Endometrial microvascular endothelial cells (primary cell): ENCODE results near the gene MBNL2. TPM values are rescaled to one million over a fixed set of nuclear protein-coding genes. Genes with fewer than 3 reads are reported as not detected.

Source experiments
- in situ Hi-C: cut with HindIII; loops from 2 replicates; pipeline ENCODE4 v1.10.0; 2017; ENCODE audit warnings: low sequenced_read_pairs, low pct_unique_long_range_greater_than_20kb; ENCODE audit errors: inconsistent ontology term
- total RNA-seq: library from RNA; depleted of rRNA; stranded (reverse); fragments of >200 nt; gene quantifications from one replicate; pipeline ENCODE4 v1.2.3, GENCODE V29; 2015; ENCODE audit errors: inconsistent ontology term

MBNL2 gene
- total RNA-seq, 1 donor from 2014 or later, result 76.1 TPM

- in situ Hi-C loops, result no loop called here
These were observed 37.9 kb downstream of the MBNL2 start for GRCh38 chr13:97259798-97260714.

DNA sequence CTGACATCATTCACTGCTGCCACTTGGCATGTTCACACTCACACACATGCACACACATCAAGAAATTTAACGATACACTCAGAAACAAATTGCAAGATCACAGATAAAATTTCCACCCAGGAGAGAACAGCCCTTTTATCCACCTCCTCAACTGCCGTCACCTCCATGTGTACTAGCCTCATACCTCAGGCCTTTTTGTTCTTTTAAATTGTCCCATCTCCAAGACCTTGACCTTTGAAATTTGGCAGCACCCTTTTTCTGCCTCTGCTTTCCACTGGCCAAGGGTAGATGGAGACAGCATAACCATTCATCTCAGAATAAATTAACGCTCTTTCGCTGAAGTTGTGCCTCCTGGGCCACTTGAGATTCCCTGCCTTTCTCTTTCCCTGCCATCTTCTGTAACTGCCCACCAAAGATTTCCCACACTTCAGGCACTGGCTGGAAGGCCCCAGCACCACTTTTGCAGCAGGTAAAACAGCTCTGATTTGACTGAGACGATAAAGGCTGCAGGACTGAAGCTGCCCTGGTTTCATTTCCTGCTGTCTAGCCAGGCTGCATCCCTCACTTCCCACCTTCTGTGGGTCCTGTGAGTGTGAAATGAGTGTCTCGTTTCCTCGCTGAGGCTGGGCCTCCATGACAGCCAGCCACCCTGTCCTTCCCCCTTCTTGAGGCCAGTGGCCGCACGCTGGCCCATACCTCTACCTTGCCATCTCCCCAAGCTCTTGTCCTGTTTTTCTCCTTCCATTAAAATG, 39.3 kb downstream of the MBNL2 start:
- in situ Hi-C loops, result no loop called here

DNA sequence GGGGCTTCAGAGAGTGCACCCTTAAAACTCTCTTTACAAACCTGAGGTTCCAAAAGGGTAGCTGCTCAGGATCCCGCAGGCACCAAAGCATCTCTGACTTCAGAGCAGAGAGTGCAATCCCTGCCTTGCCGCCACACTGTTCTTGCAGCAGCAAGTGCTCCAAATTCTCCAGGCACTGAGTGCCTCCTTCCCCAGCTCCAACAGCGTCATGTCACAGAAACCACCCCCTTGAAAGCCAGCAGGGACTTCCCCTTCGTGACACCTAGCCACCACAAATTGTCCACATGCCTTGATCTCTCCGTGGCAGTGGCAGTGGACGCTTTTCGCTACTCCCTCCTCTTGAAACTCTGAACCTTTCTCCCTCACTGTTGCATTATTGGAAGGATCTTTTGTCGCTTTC, 39.9 kb downstream of the MBNL2 start:
- in situ Hi-C loops, result no loop called here

DNA sequence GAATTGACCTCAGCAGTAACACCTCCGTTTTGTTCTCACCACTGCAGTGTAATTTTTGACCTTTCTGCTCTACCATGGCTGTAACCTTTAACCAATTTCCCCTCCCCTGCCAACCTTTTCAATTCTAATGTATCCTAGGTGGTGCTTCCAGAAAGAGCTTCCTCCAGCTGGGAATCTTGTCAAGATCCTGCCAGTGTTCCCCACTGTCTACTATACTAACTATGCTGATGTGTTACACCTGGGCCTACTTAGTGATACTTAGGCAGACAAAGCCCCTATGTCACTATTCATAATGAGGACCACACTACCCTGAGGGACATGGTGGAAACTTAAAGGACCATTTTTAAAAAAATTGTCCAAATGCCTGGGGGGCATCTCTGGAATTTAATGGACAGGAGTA, 41.0 kb downstream of the MBNL2 start:
- in situ Hi-C loops, result no loop called here

GRCh38 chr13:97264663-97265062, 42.5 kb downstream of the MBNL2 start:
- in situ Hi-C loops, result no loop called here

DNA sequence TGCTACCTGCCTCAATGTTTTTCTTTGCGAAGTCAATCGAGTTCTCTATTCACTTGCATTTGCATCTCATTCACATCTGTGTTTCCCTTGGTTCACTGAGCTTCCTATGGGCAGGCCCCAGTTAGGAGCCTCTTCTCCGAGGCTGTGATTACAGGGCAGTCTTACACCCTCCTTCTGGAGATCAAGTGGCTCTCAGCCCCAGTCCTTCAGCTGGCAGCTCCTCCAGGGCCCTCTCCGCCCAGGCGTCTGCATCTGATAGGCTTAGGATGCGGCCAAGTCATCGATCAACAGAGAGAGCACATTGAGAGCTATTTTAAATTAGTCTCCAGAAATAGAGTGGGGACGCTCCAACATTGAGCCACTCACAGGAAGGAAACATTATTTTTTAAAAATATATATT, 44.2 kb downstream of the MBNL2 start:
- in situ Hi-C loops, result no loop called here

DNA sequence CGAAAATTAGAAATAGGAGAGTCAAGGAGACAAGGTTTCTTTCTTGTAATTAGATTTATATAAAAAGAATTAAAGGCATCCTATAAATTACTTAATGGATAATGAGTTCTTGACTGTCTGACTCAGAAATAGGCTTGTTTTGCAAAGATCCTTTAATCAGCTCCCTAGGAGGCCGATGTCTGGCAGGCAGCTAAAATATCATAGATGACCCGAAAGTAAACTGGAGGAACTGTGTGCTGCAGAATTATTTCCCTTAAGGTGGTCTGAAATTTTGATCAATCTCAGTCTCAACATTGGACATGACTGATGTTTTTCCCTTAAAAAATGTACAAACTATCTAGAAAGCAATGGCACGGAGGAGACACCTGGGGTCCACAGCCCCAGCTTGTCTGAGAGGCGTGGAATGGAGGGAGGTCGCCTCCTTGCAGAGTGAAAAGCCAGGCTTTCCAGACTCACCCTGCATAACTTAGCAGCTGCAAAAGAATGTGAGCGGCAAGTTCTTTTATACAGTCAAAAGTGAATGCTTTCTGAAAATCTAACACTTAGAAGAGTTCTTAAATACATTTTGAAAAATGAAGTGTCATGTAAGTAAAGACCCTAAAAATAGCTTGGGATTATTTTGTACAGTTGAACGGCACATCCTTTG, 44.8 kb downstream of the MBNL2 start:
- in situ Hi-C loops, result no loop called here

DNA sequence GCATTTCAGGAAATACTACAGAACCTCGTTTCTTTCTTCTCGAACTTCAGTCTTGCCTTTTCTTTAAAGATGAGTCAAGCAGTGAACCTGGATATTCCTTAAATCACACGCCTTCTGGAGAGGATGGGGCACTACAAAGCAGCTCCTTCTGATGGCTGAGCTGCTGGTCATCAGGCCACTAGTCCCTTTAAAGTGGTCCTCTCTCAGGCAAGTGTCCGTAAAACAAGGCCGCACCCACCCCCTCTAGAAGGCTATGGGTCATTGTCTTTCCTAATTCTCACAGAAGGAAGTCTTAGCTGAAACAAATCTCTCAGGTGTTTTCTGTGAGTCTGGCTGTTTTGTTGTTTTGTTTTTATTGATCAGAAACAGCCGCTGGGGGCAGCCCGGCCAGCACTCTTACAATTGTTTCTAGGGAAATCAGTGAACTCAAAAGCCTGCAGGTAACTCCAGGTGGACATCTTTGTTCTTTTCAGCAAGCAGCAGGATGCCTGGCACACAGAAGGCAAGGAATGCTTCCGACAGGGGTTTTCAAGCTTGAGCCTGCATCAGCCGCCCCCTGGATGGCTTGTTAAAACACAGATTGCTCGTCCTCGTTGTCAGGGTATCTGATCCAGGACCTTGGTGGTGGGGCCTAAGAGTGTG, 45.4 kb downstream of the MBNL2 start:
- in situ Hi-C loops, result no loop called here

GRCh38 chr13:97268772-97269171, 46.6 kb downstream of the MBNL2 start:
- in situ Hi-C loops, result no loop called here

DNA sequence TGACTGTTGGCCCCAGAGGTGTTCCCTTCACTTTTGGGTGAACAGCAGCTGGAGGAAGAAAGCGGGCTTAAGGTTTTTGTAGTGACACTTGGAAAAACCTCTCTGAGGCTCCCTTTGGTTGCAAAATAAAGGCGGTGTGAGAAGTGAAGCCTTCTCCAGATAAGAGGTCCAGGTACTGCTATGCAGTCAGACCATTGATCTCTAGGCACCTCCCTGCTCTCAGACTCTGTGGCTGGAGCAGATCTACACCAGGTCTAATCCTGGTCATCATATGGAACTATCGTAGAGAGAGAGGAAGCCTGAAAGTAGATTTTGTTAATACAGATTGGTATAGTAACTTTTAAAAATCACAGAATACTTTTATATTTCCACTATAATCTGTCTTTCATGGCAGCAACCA, 47.5 kb downstream of the MBNL2 start:
- in situ Hi-C loops, result no loop called here

DNA sequence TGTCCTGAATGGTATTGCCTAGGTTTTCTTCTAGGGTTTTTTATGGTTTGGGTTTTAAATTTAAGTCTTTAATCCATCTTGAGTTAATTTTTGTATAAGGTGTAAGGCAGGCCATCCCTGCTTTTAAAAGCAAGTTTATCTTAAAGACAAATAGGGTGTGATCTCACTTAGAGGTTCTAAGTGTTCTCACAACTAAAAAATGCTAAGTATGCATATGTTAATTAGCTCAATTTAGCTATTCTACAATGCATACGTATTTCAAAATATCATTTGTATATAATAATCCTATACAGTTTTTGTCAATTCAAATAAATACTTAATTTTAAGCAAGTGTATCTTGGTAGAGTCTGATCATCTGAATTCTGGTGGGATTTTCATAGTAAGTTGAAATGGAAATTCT, 50.4 kb downstream of the MBNL2 start:
- in situ Hi-C loops, result no loop called here

DNA sequence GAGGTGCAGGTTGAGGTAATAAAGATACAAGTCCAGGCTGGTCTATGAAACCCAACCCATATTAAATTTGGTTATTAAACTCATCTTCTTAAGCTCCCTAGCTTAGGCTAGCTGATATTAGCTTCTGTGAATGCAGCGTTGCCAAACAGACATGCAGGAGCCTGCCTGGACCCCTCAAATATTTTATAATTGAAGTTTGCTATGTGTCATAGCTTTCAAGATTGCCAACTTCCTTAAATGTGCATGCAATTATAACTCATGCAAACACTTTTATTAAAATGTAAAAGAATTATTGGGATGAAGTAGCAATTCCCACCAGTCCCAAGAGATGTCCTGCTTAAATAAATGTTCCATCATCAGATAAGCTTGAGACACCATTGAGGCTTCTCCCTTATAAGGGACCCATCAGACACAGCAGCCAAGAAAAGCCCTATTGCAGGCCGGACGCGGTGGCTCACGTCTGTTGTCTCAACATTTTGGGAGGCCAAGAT, 51.3 kb downstream of the MBNL2 start:
- in situ Hi-C loops, result no loop called here

DNA sequence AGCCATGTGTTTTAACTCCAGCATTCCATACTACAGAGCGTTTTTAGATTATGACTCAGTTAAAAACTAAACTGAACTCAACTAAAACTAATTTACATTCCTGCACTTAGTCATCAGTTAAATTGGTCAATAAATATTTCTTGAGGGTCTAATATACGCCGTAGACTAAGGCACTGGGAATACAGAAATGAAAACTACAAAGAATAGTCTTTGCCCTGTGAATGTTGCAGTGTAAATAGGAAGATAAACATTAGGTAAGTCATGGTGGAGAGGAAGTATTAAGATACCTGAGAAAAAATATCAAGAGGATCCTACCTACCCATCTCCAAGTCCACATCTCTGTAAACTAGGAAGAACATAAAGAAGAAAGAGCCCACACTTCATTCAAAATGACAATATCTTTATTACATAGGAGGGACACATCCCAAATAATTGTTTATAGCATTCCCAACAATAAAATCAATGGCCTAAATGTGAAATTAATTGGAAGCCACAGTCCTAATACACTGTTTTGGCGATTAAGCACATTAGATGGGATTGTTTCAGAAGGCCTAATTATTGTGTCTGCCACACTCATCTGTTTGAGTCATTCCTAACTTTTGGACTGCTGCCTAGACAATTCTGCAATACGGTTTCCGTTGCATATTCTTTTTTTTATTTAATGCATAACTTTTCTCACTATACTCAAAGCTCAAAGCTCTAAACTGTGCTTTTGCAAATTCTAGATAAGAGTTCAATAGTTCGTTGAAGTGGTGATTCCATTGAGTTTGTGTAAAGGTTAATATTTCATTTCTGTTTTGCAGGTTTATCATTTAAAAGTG, 52.9 kb downstream of the MBNL2 start:
- in situ Hi-C loops, result no loop called here

- in situ Hi-C loops, result no loop called here
These were observed 53.8 kb downstream of the MBNL2 start for GRCh38 chr13:97275776-97276501.

GRCh38 chr13:97276862-97277269, 54.7 kb downstream of the MBNL2 start:
- in situ Hi-C loops, result no loop called here

DNA sequence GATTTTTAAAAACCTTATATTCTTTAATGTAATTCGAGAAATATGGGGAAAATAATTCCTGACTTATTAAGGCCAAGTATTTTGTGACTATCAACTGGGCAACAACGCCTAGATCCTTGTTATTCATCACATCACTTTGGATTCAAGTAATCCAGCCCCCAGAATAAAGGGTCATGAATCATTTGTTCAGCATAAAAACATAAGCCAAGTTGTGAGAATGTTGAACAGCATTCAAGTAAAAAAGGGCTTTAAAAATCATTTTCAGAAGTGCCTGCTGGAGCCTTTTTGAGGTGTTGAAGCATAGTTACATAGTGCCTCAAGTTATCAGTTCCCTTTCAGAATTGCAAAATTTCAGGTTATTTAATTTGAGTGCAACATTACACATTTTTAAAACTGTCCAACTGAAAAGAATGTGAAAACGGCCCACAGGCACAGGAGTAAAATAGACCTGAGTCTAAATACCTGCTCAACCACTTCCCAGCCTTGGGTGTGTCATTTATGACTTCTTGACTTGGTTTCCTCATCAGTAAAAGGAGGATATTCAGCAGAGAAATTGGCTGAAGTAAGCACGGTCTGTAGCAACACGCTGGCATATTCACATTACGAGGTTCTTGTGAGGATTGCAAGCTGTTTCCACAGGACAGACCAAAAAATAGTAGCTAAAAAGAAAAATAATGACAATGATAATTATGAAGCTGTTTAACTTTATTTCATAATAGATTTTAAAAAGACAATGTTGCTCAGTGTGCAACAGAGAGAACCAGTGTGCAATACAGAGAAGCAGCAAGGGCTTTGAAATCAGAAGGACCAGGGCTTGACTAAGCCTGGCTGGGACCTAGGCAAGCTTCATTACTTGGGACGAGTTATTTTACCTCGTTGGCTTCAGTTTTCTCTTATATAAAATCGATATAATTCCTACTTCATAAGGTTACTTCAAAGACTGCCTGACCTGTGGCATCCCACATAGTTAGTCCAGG, 56.6 kb downstream of the MBNL2 start:
- in situ Hi-C loops, result no loop called here

- in situ Hi-C loops, result no loop called here
These were observed 57.8 kb downstream of the MBNL2 start for GRCh38 chr13:97279913-97280312.
